HG03342 (cell line): ENCODE results near the gene SORCS3.
"Not testable (repeated sequence)": the region's sequence is repeated elsewhere in the genome, so short reads cannot be mapped to it uniquely, and the experiment has no call there.

Experiments
- ATAC-seq: cut with Tn5 transposase; IDR thresholded peaks from one replicate; pipeline ENCODE4 v1.9.1; 2021; ENCODE audit warnings: mild to moderate bottlenecking, moderate library complexity; ENCODE audit not compliant: unreplicated experiment

Gene SORCS3

DNA sequence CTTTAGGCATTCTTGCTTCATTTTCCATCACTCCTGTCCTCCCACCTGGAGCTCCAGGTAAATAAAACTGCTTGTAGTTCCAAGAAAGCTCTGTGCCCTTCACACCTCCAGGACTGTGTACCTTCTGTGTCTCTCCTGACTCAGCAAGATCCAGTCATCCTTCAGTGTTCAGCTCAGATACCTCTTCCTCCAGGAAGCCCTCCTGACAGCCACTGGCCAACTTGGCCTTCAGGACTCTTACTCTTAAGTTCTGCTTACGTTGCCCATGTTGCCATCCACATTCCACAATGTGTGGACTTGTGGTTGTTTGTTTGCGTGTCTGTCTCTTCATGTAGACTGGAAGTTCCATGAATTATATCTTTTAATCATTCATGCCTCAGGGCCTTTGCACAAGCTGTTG, 48.0 kb downstream of the SORCS3 start:
- no peak for ATAC-seq

DNA sequence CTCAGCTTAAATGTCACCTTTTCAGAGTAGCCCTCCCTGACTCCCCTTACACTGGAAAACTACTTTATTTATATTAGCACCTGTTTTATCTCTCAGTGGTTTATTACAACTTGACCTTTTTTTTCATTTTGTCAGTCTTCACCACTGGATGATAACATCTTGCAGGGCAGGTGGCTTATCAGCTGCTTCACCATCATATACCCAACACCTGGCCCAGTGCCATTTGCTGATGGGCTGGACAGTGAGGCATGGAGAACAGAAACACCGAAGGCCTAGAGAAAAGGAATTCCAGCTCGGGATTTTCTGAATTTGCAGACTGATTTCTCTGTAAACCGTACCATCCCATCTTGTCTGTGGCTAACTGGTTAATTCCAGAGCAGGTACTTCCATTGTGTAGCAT, 48.5 kb downstream of the SORCS3 start:
- no peak for ATAC-seq

DNA sequence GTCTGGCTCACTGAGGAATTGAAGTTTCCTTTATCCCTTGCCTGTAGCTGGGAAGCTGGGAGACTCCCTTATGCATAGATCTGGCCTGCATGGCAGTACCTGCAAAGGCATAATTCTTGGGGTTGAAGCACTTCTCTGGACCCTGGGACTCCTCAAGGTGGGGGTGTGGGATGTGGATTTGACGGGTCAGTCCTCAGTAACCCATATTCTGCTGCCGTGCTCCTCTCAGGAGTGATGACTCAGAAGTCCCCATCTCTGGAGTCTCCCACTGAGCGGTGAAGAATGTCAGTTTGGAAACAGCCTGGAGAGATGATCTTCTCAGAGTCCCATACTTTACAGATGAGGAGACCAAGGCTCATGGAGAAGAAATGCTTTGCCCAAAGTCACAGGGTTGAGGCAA, 49.0 kb downstream of the SORCS3 start:
- ATAC-seq: no peak

DNA sequence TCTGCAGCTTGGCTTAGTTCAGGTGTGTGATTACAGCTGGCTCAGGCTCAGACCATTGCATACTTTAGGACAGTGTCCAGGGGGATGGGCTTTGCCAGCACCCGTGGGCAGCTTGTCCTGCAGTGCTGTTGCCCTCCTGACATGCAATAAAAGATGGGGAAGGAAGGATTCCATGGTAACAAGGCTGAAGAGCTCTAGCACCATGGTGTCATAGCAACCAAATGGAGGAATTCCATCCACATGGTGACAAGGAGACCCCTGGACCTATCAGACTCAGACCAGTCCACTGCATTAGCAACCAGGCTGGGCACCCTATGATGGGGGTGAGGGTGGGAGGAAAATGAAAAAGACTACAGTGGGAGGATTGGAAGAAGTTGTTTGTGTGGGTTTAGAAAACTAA, 49.9 kb downstream of the SORCS3 start:
- ATAC-seq: no peak

DNA sequence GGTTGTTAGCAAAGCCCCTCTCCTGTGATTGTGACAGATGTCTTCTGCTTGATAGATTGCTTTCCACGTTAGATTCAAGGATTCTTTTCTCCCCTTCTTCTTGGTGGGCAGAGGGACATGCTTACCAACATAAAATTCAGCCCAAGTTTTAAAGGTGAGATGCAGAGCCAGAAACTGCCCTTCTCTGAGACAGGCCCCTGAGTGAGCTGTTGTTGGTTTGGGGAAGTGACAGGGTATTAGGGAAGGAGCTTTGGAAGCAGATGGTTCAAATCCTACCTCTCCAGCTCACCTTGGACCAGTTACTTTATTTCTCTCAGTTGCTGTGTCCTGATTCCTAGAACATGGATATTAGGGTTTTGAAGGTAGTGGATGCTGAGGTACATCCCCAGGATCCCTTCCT, 53.0 kb downstream of the SORCS3 start:
- no peak for ATAC-seq

DNA sequence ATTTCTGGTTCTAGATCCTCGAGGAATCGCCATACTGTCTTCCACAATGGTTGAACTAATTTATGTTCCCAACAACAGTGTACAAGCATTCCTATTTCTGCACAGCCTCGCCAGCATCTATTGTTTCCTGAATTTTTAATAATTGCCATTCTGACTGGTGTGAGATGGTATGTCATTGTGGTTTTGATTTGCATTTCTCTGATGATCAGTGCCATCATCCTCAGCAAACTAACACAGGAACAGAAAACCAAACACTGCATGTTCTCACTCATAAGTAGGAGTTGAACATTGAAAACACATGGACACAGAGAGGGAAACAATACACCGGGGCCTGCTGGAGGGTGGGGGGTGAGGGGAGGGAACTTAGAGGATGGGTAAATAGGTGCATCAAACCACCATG, 62.2 kb downstream of the SORCS3 start:
- ATAC-seq: not testable (repeated sequence)

DNA sequence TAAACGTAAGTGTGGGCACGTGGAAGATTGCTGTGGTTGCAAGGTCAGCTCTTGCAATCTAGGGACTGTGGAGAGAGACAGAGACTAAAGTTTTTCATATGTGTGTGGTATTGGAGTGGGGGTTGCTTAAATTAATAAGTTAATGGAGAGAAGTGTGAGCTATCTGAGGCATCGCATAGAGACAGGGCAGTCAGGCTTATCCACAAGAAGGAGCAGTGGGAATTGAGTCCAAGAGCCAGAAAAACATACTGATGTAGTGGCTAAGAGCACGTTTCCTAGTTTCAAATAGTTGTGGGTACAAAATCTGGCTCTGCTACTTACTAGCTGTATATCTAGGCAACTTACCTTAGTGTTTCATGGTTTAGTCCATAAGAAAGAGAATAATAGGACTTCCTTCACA, 65.8 kb downstream of the SORCS3 start:
- ATAC-seq: no peak

DNA sequence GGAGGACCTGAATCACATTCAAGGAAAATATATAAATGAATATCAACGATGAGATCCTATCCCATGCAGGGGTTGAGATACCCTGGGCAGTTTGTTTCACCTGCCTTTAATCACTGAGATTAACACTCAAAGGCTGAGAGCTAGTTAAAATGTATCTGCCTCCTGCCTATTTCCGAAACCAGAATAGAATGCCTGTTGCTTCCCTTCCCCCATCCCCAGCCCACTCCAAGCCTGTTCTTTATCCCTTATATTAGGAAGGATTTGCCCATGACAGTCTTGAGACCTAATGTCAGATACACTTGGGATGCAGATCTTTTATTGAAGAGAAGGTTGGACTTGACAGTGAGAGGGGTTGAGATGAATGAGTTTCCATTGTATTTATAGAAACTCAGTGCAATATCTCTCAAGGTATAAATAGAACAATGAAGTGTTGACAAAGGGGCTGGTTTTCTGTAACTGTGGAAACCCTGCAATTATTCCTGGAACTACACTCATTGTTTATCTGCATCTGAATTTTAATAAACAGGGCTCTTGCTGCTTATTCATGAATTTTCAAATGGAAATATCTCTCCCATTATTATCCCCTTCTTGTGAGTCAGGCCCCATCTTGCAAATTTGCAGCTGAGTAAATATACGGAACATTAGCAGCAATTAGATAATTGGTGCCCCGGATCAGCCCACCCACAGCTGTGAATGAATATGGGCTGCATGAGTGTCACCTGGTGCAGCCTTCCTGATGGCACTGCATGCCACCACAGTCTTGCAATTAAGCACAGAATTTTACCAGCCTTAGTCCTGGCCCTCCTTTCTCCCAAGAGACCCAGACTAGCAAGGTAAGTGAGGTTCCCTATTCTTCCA, 66.7 kb downstream of the SORCS3 start:
- no peak for ATAC-seq

DNA sequence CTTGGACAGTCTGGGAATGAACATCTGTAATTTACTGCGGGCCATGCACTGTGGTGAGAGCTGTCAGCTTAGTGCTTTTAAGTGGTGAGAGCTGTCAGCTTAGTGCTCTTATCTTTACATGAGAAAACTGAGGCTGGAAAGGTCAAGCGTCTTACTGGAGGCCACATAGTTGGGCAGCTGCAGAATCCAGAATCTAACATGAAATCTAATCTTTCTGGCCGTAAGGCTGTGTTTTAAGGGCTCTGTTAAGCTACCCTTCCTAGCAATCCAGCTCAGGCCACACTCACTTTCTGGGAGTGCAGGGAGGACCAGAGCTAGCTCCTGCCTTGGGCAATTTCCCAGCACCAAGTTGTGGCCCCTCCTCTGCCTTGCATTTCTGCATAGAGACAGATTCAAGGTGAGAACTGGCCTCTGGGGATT, 70.2 kb downstream of the SORCS3 start:
- no peak for ATAC-seq

DNA sequence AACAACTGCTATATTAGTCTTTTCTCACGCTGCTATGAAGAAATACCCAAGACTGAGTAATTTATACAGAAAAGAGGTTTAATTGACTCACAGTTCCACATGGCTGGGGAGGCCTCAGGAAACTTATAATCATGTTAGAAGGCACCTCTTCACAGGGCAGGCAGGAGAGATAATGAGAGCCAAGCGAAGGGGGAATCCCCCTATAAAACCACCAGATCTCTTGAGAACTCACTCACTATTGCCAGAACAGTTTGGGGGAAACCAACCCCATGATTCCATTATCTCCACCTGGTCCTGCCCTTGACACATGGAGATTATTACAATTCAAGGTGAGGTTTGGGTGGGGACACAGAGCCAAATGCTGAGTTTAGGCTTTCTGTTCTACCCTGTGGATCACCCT, 89.5 kb downstream of the SORCS3 start:
- not testable (repeated sequence) for ATAC-seq

DNA sequence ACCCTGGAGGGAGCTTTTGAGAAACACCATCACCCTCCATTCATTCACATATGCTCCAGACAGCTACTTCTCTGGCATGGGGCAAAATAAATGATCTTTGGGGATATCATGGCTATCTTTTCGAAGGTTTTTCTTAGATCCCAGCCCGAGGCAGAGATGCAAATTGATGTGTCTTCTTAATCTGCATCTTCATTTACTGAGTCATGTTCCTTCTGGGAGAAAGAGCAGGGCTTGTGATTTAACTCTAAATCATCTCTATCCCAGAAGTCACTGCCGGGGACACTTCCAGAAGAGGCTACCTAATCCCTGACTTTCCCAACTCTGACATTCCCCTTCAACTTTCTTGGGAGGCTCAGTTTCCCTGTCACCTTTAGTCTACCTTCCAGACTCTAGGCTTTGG, 90.1 kb downstream of the SORCS3 start:
- no peak for ATAC-seq

DNA sequence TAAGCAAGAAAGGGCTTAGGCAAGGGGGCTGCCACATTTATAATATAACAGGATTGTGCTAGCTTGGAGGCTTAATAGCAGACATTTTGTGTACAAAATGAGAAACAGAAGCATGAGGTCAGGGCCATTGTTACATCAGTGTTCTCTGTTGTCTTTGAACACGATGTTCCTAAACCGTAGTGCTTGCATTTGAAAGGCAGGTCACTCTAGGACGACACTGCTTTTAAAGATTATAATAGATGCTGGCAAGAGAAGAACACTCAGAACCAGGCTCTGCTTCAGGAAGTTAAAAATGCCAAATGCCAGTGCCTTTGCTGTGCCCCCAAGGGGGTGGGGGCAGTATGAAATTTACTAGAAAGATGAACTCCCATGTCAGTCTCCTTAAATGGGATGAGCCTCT, 91.1 kb downstream of the SORCS3 start:
- ATAC-seq: no peak

DNA sequence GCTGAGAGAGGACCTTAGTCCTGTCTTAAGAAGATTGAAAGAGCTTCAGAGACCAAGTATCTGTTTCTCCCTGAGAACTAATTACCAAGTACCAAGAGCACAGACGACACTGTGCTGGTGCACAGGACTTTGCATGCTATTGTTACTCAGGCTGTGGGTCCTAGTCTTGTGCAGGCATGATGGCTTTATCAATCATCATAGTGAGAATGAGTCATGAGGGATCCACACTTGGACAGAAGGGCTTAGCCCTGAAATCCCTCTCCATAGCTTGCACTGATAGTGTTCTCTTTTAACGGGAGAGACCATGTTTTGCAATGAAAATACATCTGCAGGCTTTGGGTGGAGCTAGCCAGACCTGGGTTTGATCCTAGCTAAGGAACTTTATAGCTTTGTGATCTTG, 93.3 kb downstream of the SORCS3 start:
- ATAC-seq: no peak

DNA sequence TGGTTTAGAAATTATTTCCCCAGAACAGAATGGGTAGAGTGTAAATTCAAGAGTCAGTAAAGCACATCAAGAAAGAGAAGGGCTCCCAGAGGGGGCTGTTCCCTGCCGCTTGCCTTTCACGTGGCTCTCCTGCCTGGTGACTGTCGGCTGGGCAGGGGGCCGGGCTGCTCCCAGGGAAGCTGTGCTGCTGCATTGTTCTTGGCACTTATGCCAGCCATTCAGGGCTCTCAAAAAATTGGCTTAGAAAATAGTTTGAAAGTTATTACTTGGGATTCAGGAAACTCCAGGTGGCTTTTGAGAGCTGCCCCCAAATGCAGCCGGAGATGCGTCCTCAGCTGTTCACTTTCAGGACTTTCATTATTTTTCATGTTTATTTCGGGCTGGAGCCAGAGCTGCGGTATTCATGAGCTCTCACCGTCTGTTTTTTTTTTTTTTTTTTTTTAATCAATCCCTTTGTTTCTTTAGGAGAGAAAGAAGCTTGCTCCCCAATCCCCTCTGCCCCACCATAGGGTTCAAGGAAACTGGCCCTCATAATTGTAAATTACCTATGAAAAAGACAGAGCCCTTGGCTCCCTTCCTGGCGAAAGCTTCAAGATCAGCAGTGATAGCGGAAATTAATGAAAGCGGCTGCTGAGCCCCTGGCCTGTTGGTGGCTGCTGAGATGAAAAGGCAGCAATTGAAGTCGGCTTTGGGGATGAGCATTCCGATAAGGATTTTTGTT, 94.1 kb downstream of the SORCS3 start:
- ATAC-seq: no peak

DNA sequence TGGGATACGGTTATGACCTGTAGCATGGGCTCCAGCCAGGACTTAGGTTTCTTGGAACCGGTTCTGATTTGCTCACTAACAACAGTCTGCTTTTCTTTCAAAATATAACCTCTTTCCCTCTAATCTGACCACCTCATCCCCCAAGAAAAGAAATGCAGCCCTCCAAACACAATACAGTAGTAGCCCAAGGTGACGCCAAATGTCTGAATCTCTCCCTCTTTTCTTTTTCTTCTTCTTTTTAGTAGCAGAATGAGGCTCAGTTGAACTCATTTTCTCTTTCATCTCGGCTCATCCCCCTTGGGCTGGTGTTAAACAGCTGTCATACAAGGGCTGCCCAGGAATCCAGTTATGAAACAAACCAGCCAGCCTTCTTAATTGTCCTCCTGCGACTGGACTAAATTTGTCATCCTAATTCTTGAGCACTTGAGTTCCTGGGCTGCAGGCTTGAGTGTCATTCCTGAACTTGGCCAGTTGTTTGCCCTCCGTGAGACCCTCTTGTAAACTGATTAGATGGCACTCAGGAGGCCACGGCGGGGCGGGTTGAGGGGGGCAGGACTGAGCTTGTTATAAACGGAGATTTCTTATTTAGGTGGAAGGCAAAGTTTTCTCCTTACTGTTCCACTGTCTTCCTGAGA, 94.8 kb downstream of the SORCS3 start:
- no peak for ATAC-seq

DNA sequence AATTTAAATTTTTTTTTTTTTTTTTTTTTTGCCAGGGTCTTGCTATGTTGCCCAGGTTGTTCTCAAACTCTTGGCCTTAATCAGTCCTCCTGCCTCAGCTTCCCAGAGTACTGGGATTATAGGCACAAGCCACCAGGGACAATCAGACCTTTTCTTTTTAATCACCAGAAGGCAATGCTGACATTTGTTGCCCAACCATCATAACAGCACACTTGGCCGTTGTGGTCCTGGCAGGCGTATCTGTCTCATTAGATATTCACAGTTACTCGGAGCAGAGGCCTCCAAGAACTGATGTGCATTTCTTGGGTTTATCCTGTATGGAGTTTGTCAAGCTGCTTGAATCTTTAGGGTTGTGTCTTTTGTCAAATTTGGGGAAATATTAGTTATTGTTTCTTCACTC, 100.0 kb downstream of the SORCS3 start:
- no peak for ATAC-seq

DNA sequence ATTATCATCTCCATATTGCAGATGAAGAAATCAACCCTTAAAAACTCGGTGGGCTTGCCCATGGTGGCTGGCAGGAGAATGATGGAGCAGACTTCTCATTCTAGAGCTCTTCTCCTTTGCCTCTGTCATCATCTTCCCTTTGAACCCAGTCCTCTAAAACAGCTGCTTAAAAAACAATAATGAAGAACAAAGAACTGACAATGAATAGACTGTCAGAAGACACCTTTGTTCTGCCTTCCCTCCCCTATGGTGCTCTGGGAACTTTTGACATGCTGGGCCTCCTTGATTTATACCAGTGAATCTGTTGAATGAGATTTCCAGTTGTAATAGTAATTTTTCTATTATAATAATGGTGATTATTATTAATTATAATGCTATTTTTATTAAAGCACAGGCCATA, 103.0 kb downstream of the SORCS3 start:
- ATAC-seq: no peak

DNA sequence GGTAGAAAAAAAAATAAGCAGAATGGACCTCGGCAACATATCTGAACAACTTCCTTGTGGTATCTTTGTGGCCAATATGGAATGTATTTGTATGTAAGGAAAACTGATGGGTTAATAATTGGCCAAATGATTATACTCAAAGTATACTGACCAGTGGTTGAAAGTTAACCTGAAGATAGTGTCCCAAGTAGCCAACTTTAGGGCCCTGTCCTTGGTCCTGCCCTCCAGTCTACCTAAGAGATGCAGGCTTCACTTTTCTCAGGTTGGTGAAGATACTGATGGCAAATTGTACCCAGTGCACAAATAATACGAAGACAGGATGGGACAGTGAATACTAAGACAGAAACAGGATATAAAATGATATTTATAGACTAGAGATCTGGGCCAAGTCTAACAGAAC, 109.2 kb downstream of the SORCS3 start:
- no peak for ATAC-seq

DNA sequence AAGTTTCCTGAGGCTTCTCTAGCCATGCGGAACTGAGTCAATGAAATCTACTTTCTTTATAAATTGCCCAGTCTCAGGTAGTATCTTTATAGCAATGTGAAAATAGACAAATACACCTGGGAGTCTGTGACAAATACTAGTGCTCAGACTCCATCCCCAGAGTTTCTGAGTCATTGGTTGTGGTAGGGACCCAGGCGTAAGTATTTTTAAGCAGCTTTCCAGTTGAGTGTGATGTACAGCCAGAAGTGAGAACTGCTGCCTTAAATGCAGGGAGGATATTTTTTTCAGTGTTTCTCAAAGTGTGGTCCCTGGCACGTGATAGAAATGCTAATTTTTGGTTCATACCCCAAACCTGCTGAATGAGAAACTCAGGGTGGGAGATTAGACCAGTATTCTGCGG, 121.7 kb downstream of the SORCS3 start:
- no peak for ATAC-seq

DNA sequence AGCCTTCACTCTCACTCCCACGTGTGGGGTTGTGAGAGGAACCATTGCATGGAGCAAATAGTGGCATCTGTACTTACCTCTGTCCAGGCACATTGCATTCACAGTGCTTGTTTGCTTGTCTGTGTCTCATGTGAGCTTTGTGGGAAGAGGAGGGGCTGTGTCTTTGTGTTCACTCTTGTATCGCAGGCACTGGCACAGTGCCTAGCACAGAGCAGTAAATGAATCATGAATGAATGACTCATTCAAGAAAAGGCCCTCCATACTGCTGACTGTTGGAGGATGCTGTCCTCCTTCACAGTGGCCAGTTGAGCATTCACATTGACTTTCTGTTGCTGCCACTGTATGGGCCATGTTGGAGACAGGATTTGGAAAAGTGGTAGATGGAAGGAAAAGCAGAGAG, 125.3 kb downstream of the SORCS3 start:
- peak; percentile 47 for ATAC-seq

DNA sequence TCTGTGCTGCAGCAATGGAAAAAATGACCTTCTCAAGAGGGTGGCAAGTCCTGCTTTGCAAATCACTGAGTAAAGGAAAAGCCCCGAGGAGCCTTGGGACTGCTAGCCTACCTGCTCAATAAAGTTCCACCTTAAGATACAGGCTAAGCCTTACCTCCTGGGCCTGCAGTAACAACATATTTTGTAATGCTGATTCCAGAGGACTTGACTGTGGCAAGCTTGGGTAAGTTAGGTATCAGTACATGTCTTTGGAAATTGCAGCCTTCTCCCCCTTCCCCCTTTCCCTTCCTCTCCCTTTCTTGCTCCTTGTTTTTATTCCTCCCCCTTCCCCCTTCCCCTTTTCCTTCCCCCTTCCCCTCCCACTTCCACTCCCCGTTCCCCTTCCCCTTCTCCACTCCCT, 126.2 kb downstream of the SORCS3 start:
- no peak for ATAC-seq

DNA sequence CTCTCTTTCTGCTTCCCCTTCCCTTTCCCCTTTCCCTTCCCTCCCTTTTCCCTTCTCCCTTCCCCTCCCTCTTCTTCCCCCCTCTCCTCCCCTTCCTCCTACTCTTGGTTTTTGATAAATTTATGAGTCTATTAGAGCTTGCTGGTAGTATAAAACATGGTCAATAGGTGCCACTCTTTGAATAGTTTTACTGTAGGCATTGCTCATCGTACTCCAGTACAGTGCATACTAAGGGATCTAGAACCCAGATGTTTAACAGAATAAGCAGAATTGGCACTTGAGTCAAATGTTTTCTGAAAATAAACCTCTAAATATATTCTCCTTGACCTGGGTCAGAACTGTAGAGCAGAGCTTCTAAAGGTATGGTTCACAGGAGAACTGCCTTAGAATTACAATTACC, 126.7 kb downstream of the SORCS3 start:
- ATAC-seq: no peak
